ENCODE data around the gene DGUOK. TPM values are rescaled to one million over a fixed set of nuclear protein-coding genes. Genes with fewer than 3 reads are reported as not detected.

The DGUOK gene
- total and polyA plus RNA-seq, 12 donors = 40.0 to 112 (median 60.0) TPM

GRCh38 chr2:73930386-73930785 is 3.7 kb downstream of the DGUOK start:
- no peak for TF ChIP-seq CTCF (IDR thresholded peaks at IDR 0.05)
- TF ChIP-seq POLR2A (IDR thresholded peaks at IDR 0.05) = no peak
- DNase-seq = no peak
- 71 to 85% (median 80%) methylated on average over 2 of the region's 2 CpGs for WGBS, 4 donors
- H3K4me3 ChIP-seq = no peak overlapping the region
- H3K36me3 ChIP-seq (replicated peaks in 1 of 2) = no peaks in the 10 kb centered on the region
- intact Hi-C loops (cut with DNase I) = no loop called here
- no peaks in the 10 kb centered on the region for H3K27me3 ChIP-seq
- H3K27ac ChIP-seq = no peak overlapping the region
- peaks cover 18 to 52% of the 10 kb centered on the region in 2 donors for H3K4me1 ChIP-seq (replicated peaks in 1 of 2)
- no peaks in the 10 kb centered on the region for H3K9me3 ChIP-seq (replicated peaks in 1 of 3)

DNA sequence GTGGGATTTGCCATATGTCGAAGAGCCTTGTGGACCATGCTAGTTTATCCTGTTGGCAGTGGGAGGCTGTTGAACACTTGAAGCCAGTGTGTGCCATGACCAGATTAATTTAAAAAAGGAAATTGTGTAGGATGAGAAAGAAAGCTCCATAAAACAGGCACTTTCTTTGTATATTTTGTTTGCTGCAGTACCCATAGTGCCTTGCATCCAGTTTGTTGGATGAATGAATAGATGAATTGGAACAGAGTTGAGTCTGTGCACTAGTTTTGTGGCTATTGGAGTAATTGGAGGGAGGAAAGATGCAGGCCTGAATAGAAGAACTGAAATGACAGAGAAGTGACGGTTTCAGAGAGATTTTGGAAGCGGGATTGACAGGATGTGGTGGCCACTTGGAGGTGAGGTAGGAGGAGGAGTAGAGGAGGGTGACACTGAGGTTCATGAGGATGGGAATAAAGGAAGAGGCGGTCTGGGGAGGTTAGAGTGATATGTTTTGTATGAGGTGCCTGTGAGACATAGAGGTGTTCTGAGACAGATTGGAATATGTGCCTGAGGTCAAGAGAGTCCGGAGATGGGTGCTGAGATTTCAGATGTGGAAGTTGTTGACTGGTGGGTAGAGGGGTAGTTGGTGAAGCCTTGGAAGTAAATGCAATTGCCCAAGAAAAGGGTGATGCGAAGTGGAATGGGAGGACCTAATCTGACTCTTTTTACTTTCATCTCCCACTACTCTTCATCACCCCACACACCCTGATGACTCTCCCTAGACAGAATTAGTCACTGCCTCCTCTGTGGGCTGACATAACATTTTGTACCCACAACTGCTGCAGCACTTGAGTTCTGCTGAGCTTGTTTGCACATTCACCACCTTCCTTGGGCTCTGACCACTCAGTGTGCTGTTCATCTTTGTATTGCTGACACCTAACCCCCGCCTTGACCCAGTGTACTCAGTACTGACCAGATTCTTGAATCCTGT is 5.1 kb downstream of the DGUOK start:
- DNase-seq = no peak
- TF ChIP-seq CTCF (IDR thresholded peaks at IDR 0.05) (peak in 1 of 6 experiments; percentile 5), POLR2A (IDR thresholded peaks at IDR 0.05) (no peak)
- 86 to 94% (median 93%) methylated on average over 7 of the region's 7 CpGs for WGBS, 4 donors
- Histone ChIP-seq H3K4me1 (replicated peaks in 1 of 2) (peaks cover 18 to 54% of the 10 kb centered on the region in 2 donors), H3K9me3 (replicated peaks in 1 of 3) (no peaks in the 10 kb centered on the region), H3K27ac (no peak overlapping the region), H3K36me3 (replicated peaks in 1 of 2) (no peaks in the 10 kb centered on the region), H3K27me3 (no peaks in the 10 kb centered on the region), H3K4me3 (no peak overlapping the region)
- intact Hi-C loops (cut with DNase I) = no loop called here

GRCh38 chr2:73933194-73933593 is 6.5 kb downstream of the DGUOK start:
- Histone ChIP-seq H3K9me3 (replicated peaks in 1 of 3) (no peaks in the 10 kb centered on the region), H3K4me3 (no peak overlapping the region), H3K27me3 (no peaks in the 10 kb centered on the region), H3K27ac (no peak overlapping the region), H3K4me1 (replicated peaks in 1 of 2) (peaks cover 8 to 50% of the 10 kb centered on the region in 2 donors), H3K36me3 (replicated peaks in 1 of 2) (no peaks in the 10 kb centered on the region)
- no peak for TF ChIP-seq CTCF (IDR thresholded peaks at IDR 0.05)
- TF ChIP-seq POLR2A (IDR thresholded peaks at IDR 0.05) = no peak
- no peak for DNase-seq
- intact Hi-C loops (cut with DNase I) = no loop called here
- 88 to 96% (median 94%) methylated on average over 3 of the region's 3 CpGs for WGBS, 4 donors

DNA sequence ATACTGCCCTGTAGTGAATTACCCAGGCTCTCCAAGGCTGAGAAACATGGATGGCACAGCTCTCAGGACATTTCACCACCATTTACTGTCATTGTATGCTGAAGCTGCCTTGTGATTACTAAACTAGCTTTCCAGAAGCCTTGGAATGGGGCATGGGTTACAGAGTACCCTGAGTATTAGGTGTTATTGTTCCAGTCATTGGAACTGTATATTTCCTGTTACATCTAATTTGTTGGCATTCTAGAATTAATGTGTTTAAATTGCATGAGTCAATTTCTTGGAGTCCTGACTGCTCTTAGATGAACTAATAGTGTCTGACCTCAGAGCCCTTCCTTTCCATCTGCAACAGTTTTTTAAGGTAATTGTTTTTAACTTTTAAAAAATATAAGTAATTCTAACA is 9.0 kb downstream of the DGUOK start:
- H3K4me3 ChIP-seq = no peak overlapping the region
- no peaks in the 10 kb centered on the region for H3K9me3 ChIP-seq (replicated peaks in 1 of 3)
- no peak for DNase-seq
- no peaks in the 10 kb centered on the region for H3K36me3 ChIP-seq (replicated peaks in 1 of 2)
- H3K27ac ChIP-seq = no peak overlapping the region
- peaks cover 0 to 35% of the 10 kb centered on the region in 2 donors for H3K4me1 ChIP-seq (replicated peaks in 1 of 2)
- no peaks in the 10 kb centered on the region for H3K27me3 ChIP-seq
- TF ChIP-seq CTCF (IDR thresholded peaks at IDR 0.05) = no peak
- TF ChIP-seq POLR2A (IDR thresholded peaks at IDR 0.05) = no peak
- intact Hi-C loops (cut with DNase I) = no loop called here

Data from adrenal gland (tissue), 12 donors.